ENCODE results near the gene SGCA.
A peak's percentile ranks its signal among the peaks of the same experiment; 100 is the strongest.

GRCh38 chr17:50184064-50184463, 18.3 kb downstream of the SGCA start:
- peak in 1 of 2 donors; percentile 12 for TF ChIP-seq CTCF (IDR thresholded peaks at IDR 0.05)
- TF ChIP-seq POLR2AphosphoS5 (IDR thresholded peaks at IDR 0.05) = no peak
- TF ChIP-seq POLR2A (IDR thresholded peaks at IDR 0.05) = no peak
- no peak for TF ChIP-seq EP300 (IDR thresholded peaks at IDR 0.05)

All from suprapubic skin (tissue), 4 donors.